GM18870 (cell line): Measurements from ENCODE around the gene ZNF491.
"Not testable (repeated sequence)": the region's sequence is repeated elsewhere in the genome, so short reads cannot be mapped to it uniquely, and the experiment has no call there.

Source experiments
- ATAC-seq: cut with Tn5 transposase; IDR thresholded peaks from one replicate; pipeline ENCODE4 v1.9.1; 2021; ENCODE audit warnings: moderate library complexity; ENCODE audit not compliant: unreplicated experiment

The ZNF491 gene

DNA sequence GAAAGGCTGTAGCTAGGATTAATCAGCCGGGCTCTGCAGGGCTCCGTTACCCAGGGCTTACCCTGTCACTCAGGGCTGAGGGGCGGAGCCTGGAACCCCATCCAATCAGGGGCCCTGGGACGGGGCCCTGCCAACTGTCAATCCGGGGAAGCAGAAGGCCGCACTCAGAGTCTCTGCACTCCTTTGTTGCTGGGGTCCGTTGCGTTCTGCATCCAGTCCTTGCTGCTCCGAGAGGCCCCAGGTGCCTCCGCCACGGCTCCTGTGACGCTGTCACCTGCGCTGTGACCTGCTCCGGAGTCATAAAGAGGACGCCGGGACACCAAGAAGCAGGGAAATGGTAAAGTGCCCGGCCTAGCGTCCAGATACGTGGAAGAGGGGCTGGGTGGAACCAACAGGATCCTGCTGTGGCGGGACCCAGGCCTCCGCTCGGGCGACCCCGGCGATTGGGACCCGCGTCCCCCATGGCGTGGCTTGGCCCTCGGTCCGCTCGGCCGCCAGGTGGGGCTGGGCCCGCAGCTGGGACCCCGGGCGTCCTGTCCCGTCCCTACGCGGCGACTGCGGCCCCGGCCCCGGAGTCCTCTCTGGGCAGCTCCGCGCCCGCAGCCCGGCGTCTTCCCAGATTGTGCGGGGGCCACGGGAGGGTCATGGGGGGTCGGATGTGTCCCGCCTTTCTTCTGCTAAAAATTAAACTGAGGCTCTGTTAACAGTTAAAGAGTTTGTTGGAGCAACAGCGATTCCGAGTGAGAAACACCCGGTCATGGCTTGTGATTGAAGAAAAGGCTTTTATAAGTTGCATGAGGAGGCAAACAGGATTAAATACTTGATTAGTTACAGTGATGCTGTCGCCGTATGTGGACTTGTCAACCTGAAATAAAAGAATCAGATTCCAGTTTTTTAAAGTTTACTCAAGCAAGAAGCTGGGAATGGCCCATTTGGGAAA lies at the start of gene ZNF491:
TSS of gene ZNF491 (plus strand) at position 133 of the 940 bp plus-strand sequence. CDS start 7,431 bp downstream, outside the sequence.
- peak; percentile 63 for ATAC-seq

GRCh38 chr19:11749751-11750150 lies 48.6 kb upstream of the ZNF491 start:
- no peak for ATAC-seq

GRCh38 chr19:11752244-11752736 lies 46.0 kb upstream of the ZNF491 start:
- no peak for ATAC-seq

DNA sequence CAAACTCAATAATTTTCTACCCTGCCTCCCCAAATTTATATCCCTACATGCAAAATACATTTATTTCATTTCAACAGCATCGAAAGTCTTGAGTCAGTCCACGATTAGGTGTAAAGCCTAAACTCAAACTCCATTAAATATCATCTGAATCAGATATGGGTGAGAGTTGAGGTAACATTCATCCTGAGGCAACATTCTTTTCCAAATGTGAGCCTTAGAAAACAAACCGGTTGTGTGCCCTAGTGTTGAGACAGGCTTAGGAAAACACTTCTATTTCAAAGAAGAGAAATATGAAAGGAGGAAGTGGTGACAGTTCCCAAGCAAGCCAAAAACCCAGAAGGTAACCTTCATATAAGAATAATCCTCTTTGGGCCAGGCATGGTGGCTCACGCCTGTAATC lies 43.7 kb upstream of the ZNF491 start:
- no peak for ATAC-seq

DNA sequence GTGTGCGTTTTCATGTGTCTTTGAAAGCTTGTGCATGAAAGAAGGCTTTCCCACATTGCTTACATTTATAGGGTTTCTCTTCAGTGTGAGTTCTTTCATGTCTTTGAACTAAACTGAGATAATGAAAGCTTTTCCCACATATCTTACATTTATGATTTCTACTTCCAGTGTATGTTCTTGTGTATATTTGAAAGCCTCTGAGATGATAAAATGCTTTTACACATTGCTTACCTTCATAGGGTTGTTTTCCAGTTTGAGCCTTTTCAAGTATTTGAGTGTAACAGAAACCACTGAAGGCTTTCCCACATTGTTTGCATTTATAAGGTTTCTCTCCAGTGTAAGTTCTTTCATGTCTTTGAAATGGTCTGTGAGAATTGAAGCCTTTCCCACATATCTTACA lies 41.4 kb upstream of the ZNF491 start:
- ATAC-seq = no peak

GRCh38 chr19:11759805-11760204 lies 38.5 kb upstream of the ZNF491 start:
- ATAC-seq = no peak

DNA sequence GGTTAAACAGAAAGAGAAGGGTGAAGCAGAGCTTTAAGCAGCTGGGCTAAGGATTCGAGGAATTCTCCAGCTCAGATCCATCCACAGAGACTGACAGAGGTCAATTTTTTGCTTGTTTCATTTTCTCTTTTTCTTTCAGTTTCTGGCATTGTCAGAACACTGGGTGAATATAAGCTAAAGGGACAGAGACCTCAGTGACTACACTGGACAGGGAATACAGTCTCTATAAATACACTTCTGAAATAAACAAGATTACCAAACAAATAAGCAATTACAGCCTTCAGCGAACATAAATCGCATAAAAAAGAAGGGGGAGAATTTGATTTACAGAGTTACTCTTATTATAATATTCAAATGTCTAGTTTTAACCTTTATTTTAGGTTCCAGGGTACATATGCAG lies 35.2 kb upstream of the ZNF491 start:
- ATAC-seq = no peak

DNA sequence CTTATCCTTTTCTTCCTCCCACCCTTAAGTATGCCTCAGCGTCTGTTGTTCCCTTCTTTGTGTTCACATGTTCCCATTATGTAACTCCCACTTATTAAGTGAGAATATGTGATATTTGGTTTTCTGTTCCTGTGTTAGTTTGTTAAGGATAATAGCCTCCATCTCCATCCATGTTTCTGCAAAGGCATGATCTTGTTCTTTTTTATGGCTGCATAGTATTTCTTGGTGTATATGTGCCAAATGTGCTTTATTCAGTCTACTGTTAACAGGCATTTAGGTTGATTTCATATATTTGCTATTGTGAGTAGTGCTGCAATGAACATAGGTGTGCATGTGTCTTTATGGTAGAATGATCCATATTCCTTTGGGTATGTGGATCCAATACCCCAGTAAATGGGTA lies 34.7 kb upstream of the ZNF491 start:
- no peak for ATAC-seq

DNA sequence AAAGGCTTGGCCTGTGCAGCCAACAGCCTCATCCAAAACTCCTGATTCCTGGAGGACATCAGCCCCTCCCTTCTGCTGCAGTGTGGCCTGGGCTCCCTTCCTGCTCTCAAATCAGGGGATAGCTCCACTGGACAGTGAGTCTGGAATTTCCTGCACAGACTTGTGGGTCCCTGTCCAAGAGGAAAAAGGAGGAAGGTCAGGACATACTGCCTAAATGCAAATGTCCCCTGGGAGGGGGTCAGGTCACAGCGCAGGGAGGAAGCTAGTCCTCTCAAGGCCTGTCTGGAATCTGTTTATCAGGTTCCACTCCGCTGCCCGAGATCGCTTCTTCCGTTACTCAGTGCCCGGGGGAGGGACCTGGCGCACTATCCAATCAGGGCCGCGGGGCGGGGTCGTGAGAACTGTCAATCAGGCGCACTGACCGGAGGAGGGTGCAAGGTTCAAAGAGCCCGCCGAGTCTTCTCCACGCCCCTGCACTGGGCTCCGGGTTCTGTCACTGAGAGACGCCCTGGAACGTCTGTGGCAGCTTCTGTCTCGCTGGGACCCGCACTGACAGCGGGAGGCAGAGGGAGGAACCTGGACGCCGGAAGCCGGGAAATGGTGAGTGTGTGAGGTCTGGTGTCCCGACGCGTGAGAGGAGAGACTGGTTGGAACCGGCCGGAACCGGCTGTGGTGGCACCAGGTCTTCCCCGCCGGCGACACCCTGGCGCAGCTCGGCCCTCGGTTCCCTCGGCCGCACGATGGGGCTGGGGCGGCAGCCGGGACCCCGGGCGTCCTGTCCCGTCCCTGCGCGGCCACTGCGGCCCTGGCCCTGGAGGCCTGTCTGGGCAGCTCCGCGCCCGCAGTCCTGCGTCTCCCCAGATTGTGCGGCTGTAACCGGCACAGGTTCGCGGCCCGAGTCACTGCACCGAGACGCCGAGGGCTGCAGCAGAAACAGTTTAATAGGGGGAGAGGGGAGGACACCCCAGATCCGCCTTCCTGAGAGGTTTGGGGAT lies 31.4 kb upstream of the ZNF491 start, which contains the start of gene ZNF441:
TSS of gene ZNF441 (plus strand) at position 404 of the 995 bp plus-strand sequence. CDS start at position 598, 194 bp downstream.
- ATAC-seq = peak; percentile 71

- ATAC-seq = peak; percentile 25
Measured at GRCh38 chr19:11767633-11768133, 30.6 kb upstream of the ZNF491 start.

DNA sequence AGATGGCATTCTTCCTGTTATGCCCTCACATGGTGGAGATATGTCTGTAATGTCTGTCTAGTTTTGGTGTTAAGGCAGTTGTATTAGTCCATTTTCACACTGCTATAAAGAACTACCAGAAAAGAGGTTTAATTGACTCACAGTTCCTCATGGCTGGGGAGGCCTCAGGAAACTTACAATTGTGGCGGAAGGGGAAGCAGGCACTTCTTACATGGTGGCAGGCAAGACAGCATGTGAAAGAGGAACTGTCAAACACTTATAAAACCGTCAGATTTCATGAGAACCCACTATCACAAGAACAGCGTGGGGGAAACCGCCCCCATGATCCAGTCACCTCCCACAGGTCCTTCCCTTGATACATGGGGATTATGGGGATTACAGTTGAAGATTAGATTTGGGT lies 28.3 kb upstream of the ZNF491 start:
- no peak for ATAC-seq

- ATAC-seq = not testable (repeated sequence)
Measured at GRCh38 chr19:11771520-11771919, 26.8 kb upstream of the ZNF491 start.

DNA sequence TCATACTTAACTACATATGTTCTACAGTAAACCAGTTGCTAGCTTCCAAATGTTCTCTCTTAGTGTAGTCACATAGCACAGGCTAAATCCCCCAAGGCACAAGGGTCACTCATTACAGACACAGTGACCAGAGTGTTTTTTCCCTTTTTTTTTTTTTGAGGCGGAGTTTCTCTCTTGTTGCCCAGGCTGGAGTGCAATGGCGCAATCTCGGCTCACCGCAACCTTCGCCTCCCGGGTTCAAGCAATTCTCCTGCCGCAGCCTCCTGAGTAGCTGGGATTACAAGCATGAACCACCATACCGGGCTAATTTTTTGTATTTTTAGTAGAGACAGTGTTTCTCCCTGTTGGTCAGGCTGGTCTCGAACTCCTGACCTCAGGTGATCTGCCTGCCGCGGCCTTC lies 21.7 kb upstream of the ZNF491 start:
- not testable (repeated sequence) for ATAC-seq

DNA sequence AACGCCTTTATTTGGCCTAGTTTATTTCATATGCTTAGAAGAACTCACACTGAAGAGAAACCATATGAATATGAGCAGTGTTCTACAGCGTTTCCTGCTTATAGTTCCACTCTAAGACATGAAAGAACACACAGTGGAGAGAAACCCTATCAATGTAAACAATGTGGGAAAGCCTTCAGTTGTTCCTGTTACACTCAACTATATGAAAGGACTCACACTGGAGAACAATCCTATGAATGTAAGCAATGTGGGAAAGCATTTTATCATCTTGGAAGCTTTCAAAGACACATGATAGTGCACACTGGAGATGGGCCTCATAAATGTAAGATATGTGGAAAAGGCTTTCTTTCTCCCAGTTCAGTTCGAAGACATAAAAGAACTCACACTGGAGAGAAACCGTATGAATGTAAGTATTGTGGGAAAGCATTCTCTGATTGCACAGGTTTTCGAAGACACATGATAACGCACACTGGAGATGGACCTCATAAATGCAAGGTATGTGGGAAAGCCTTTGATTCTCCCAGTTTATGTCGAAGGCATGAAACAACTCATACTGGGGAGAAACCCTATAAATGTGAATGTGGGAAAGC lies 17.8 kb upstream of the ZNF491 start:
- no peak for ATAC-seq

DNA sequence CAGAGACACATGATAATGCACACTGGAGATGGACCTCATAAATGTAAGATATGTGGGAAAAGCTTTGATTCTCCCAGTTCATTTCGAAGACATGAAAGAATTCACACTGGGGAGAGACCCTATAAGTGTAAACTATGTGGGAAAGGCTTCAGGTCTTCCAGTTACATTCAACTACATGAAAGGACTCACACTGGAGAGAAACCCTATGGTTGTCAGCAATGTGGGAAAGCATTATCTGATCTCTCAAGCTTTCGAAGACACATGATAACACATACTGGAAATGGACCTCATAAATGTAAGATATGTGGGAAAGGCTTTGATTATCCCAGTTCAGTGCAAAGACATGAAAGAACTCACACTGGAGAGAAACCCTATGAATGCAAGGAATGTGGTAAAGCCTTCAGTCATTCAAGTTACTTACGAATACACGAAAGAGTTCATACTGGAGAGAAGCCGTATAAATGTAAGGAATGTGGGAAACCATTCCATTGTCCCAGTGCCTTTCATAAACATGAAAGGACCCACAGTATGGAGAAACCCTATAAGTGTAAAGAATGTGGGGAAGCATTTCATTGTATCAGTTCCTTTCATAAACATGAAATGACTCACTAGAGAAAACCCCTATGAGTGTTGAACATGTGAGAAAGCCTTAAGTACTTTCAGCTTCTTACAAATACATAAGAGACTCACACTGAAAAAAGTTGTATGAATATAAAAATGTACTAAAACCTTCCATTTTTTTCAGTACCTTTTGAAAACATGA lies 16.8 kb upstream of the ZNF491 start:
- ATAC-seq = no peak

- no peak for ATAC-seq
Measured at GRCh38 chr19:11783767-11784166, 14.6 kb upstream of the ZNF491 start.

DNA sequence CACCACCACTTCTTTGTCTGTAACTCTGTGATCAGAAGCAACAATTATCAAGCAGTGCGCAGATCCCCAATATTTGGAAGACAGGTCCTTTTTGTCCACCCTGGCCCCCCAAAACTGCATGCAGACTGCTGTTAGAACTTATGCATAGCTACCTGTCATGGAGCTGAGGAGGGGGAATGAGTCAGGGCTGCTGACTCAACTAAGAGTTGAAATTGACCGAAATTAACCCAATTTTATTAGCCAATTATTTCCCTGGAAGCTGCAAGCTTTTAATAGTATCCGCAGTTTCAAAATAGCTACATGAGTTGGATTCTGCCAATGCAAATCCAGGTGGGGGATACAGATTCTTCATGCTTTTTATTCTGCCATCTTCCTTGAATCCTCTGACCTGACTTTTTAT lies 14.0 kb upstream of the ZNF491 start:
- ATAC-seq = no peak

DNA sequence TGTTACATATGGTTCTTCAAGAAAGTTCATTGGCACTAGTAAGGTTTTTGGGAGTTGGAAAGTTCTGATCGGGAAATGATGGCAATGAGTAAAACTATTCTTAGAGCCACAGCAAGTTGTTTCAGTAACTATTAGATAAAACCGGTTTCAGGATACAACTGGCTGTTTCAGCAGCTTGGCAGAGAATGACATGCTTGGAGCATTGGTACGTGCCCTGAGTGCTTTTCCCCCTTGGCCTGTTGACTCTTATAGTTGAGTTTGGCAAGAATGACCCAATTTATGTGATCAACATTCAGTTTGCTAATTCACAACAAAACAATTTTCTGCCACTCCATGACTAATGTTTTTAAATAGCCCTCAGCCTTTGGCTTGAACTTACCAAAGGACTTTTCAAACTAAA lies 10.8 kb upstream of the ZNF491 start:
- ATAC-seq = no peak

DNA sequence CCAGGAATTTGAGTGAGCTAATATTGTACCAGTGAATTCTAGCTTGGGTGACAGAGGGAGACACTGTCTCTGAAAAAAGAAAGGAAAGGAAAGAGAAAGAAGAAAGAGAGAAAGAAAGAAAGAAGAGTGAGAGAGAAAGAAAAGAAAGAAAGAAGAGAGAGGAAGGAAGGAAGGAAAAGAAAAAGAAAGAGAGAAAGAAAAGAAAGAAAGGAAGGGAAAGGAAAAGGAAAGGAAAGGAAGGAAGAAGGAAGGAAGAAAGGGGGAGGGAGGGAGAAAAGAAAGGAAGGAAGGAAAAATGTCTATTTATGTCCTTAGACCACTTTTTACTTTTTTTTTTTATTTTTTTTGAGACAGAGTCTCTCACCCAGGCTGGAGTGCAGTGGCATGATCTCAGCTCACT lies 5.4 kb upstream of the ZNF491 start:
- no peak for ATAC-seq

DNA sequence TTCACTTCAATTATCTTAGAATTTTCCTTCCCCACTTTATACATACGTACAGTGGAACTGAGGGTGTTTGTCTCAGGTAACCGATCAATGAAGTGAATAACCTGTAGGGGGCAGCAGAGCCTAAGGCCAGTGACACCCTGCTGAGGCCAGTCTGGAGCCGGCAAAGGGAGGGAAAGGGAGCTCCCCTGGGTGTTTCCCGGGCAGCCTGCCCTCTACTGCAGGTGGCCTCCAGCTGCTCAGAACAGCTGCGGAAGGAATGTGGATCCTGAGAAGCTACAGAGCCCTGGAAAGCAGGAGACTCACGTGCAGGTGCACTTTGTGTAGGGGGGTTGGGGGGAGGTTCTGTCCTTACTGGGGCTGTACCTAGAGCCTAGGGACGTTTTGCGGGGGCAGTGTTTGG lies 832 bp upstream of the ZNF491 start:
- ATAC-seq = peak; percentile 63
